SK-N-MC (cell line): Measurements from ENCODE around the gene SEC24C.

Experiments
- EZH2 ChIP-seq: fragments of 200-600 bp; sonication (generic); IDR thresholded peaks from one replicate; pipeline ENCODE4 v1.6.1; 2017; ENCODE audit warnings: antibody characterized with exemption
- POLR2AphosphoS5 ChIP-seq: IDR thresholded peaks from 2 replicates; pipeline ENCODE4 v1.6.1; 2012; ENCODE audit warnings: mild to moderate bottlenecking, low read depth, low read length, borderline replicate concordance

GRCh38 chr10:73790886-73791625 is 46.9 kb downstream of the SEC24C start:
- TF ChIP-seq EZH2, result no peak
- no peak for TF ChIP-seq POLR2AphosphoS5
